Loucy (cell line): ENCODE data around the gene IL17F.

Source experiments
- EZH2phosphoT487 ChIP-seq: fragments of 200-600 bp; IDR thresholded peaks from 2 replicates; pipeline ENCODE4 v1.6.1; 2018; ENCODE audit warnings: antibody characterized with exemption, mild to moderate bottlenecking, moderate library complexity, borderline replicate concordance
- TF ChIP-seq, protein P1 (sequence below): fragments of 200-600 bp; sonication (generic); conservative IDR thresholded peaks from 2 replicates; pipeline ENCODE4 v1.5.1; 2014; ENCODE audit warnings: mild to moderate bottlenecking, antibody characterized with exemption, low read length

DNA sequence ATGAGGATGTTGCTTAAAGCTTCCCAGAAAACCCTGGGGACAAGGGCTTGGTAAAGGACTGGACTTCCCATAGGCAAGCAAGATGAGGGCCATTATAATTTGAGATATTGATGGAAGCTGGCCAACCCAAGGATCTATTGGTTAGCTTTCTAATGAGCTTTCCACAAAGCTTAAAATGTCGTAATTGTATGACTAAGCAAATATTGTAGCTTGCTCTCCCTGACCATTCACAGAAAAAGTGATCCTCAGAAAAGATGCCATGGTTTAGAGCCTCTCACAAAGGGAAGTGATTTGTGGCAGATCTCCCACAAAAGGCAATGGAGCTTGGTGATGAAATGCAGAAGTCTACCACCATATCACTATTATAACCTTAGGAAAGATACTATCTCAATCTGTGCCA is 13.6 kb downstream of the IL17F start:
- TF ChIP-seq, protein P1, sequence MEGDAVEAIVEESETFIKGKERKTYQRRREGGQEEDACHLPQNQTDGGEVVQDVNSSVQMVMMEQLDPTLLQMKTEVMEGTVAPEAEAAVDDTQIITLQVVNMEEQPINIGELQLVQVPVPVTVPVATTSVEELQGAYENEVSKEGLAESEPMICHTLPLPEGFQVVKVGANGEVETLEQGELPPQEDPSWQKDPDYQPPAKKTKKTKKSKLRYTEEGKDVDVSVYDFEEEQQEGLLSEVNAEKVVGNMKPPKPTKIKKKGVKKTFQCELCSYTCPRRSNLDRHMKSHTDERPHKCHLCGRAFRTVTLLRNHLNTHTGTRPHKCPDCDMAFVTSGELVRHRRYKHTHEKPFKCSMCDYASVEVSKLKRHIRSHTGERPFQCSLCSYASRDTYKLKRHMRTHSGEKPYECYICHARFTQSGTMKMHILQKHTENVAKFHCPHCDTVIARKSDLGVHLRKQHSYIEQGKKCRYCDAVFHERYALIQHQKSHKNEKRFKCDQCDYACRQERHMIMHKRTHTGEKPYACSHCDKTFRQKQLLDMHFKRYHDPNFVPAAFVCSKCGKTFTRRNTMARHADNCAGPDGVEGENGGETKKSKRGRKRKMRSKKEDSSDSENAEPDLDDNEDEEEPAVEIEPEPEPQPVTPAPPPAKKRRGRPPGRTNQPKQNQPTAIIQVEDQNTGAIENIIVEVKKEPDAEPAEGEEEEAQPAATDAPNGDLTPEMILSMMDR: no peak
- TF ChIP-seq EZH2phosphoT487: no peak
